ENCODE results near the gene KLK1. TPM values are rescaled to one million over a fixed set of nuclear protein-coding genes. Genes with fewer than 3 reads are reported as not detected.
"Not testable (repeated sequence)": the region's sequence is repeated elsewhere in the genome, so short reads cannot be mapped to it uniquely, and the experiment has no call there.

KLK1 gene
- total and polyA plus RNA-seq, 12 donors: 1.1 to 26.5 (median 2.4) TPM; not detected in 3

DNA sequence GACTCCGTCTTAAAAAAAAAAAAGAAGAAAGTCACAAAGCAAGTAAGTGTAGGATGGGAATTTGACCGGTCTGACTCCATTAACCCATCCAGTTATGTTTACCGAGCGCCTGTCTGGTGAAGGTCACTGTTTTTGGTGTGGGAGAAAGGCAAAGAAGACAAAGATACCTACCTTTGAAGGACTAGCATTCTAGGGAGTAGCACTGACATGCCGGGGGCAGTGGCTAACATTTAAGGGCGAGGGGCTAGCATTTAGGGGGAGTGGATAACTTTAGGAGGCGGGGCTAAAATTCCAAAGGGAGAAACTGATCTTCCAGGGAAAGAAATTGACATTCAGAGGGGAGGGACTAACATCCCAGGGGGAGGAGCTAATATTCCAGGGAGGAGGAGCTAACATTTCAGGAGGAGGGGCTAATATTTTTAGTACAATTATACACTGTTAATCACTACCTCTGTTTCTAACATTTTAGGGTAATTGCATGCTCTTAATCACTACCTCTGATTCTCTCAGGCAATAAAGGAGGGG lies 44.6 kb downstream of the KLK1 start:
- 46 to 64% (median 56%) methylated on average over 7 of the region's 7 CpGs for WGBS, 4 donors
- DNase-seq: no peak
- no peaks in the 10 kb centered on the region for H3K36me3 ChIP-seq (replicated peaks in 1 of 2)
- H3K4me1 ChIP-seq (replicated peaks in 1 of 2): no peaks in the 10 kb centered on the region
- peaks cover 55% of the 10 kb centered on the region for H3K27me3 ChIP-seq
- TF ChIP-seq, protein P1, sequence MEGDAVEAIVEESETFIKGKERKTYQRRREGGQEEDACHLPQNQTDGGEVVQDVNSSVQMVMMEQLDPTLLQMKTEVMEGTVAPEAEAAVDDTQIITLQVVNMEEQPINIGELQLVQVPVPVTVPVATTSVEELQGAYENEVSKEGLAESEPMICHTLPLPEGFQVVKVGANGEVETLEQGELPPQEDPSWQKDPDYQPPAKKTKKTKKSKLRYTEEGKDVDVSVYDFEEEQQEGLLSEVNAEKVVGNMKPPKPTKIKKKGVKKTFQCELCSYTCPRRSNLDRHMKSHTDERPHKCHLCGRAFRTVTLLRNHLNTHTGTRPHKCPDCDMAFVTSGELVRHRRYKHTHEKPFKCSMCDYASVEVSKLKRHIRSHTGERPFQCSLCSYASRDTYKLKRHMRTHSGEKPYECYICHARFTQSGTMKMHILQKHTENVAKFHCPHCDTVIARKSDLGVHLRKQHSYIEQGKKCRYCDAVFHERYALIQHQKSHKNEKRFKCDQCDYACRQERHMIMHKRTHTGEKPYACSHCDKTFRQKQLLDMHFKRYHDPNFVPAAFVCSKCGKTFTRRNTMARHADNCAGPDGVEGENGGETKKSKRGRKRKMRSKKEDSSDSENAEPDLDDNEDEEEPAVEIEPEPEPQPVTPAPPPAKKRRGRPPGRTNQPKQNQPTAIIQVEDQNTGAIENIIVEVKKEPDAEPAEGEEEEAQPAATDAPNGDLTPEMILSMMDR (IDR thresholded peaks at IDR 0.05): no peak
- no peak for TF ChIP-seq POLR2A (IDR thresholded peaks at IDR 0.05)
- H3K27ac ChIP-seq: no peak overlapping the region
- intact Hi-C loops (cut with DNase I): loop anchor here in 1 of 2 donors (5.0 kb wide), 1 partner anchor 242 kb away; no protein-coding TSS in a partner anchor
- H3K4me3 ChIP-seq: no peak overlapping the region
- H3K9me3 ChIP-seq (replicated peaks in 1 of 3): no peaks in the 10 kb centered on the region

DNA sequence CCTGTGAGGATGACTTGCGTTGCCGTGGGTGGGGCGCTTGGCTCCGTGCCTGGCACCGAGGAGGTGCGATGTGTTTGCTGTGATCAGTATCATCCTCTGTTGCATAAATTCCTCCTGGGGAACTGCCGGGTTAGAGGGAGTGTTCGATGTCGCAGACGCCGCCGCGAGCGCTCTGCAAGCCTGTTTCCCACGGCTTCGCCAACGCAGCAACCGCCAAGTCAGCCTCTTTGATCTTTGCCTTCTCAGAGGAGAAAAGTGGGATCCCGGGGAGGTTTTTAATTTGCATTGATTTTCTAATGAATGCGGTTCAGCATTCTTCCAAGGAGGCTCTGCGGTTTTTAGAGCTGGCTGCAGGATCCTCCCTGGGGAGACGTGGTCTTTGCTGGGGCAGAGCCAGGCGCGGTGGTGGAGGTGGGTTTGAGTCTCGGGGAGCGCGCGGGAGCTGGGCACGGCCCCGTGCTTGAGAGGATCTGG lies 45.7 kb downstream of the KLK1 start:
- Histone ChIP-seq H3K27ac (no peak overlapping the region), H3K9me3 (replicated peaks in 1 of 3) (no peaks in the 10 kb centered on the region), H3K4me1 (replicated peaks in 1 of 2) (no peaks in the 10 kb centered on the region), H3K36me3 (replicated peaks in 1 of 2) (no peaks in the 10 kb centered on the region), H3K27me3 (peaks cover 55% of the 10 kb centered on the region), H3K4me3 (no peak overlapping the region)
- DNase-seq: no peak
- 0 to 8% (median 3%) methylated on average over 6 to 30 of the region's 30 CpGs for WGBS, 4 donors
- no peak for TF ChIP-seq POLR2A (IDR thresholded peaks at IDR 0.05)
- TF ChIP-seq, protein P1 (IDR thresholded peaks at IDR 0.05): no peak
- intact Hi-C loops (cut with DNase I): loop anchor here in 1 of 2 donors (5.0 kb wide), 1 partner anchor 241 kb away; no protein-coding TSS in a partner anchor

DNA sequence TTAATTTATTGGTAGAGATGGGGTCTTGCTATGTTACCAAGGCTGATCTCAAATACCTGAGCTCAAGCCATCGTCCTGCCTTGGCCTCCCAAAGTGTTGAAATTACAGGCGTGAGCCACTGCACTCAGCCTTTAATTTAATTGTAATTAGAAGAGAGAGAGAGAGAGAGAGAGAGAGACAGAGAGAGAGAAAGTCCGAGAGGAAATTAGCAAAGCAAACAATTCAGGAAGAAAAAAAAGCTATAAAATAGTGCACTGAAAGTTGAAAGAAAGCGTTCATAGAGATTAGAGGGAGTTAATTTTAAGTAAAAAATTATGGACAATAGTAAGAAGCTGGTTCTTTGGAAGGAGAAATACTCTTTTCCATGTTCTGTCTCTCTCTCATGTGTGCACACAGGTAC lies 46.3 kb downstream of the KLK1 start:
- intact Hi-C loops (cut with DNase I): loop anchor here in 1 of 2 donors (5.0 kb wide), 1 partner anchor 240 kb away; no protein-coding TSS in a partner anchor

DNA sequence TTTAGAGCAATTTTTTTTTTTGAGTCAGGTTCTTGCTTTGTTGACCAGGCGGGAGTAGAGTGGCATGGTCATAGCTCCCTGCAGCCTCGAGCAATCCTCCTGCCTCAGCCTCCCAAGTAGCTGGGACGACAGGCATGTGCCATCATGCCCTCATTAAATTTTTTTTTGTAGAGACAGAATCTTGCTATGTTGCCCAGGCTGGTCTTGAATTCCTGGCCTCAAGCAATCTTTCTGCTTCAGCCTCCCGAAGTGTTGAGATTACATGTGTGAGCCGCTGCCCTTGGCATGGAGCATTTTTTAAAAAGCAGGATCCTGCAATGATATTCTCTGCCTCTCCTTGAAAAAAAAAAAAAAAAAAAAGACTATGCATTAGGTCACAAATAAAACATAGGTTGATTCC lies 47.5 kb downstream of the KLK1 start:
- intact Hi-C loops (cut with DNase I): loop anchor here in 1 of 2 donors (5.0 kb wide), 1 partner anchor 239 kb away; no protein-coding TSS in a partner anchor
- WGBS, 4 donors: 78 to 83% (median 80%) methylated on average over 5 of the region's 5 CpGs
- peaks cover 51% of the 10 kb centered on the region for H3K27me3 ChIP-seq

More for the DNA sequence above, 46.3 kb downstream of the KLK1 start:
- DNase-seq: no peak
- no peaks in the 10 kb centered on the region for H3K4me1 ChIP-seq (replicated peaks in 1 of 2)
- no peak overlapping the region for H3K27ac ChIP-seq
- H3K27me3 ChIP-seq: peaks cover 55% of the 10 kb centered on the region
- no peaks in the 10 kb centered on the region for H3K9me3 ChIP-seq (replicated peaks in 1 of 3)
- H3K36me3 ChIP-seq (replicated peaks in 1 of 2): no peaks in the 10 kb centered on the region
- TF ChIP-seq, protein P1 (IDR thresholded peaks at IDR 0.05): no peak
- no peak for TF ChIP-seq POLR2A (IDR thresholded peaks at IDR 0.05)
- H3K4me3 ChIP-seq: no peak overlapping the region
- WGBS, 4 donors: 49 to 57% (median 54%) methylated on average over 4 of the region's 4 CpGs

DNA sequence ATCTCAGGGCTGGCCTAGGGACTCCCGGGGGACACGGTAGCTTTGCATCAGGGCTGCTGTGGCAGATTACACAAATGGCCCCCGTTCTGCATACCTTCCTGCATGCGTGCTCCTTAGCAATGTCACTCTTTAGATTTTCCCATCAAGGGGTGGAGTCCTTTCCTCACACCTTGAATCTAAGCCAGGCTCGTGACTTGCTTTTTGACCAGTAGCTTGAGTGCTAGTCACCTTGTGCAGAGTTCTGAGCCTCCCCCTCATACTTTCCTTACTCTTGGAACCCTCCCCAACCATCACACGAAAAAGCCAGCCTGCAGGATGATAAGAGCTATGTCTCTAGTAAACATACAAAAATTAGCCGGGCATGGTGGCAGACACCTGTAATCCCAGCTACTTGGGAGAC lies 50.1 kb downstream of the KLK1 start:
- intact Hi-C loops (cut with DNase I); H3K4me3 ChIP-seq; H3K4me1 ChIP-seq (replicated peaks in 1 of 2); H3K36me3 ChIP-seq (replicated peaks in 1 of 2); DNase-seq; H3K9me3 ChIP-seq (replicated peaks in 1 of 3); H3K27ac ChIP-seq: not testable (repeated sequence)
- H3K27me3 ChIP-seq: peaks cover 32% of the 10 kb centered on the region
- 49 to 74% (median 64%) methylated on average over 3 to 7 of the region's 7 CpGs for WGBS, 4 donors

More for the DNA sequence above, 47.5 kb downstream of the KLK1 start:
- Histone ChIP-seq H3K27ac (no peak overlapping the region), H3K9me3 (replicated peaks in 1 of 3) (no peaks in the 10 kb centered on the region), H3K36me3 (replicated peaks in 1 of 2) (no peaks in the 10 kb centered on the region), H3K4me1 (replicated peaks in 1 of 2) (no peaks in the 10 kb centered on the region), H3K4me3 (no peak overlapping the region)
- no peak for TF ChIP-seq POLR2A (IDR thresholded peaks at IDR 0.05)
- TF ChIP-seq, protein P1 (IDR thresholded peaks at IDR 0.05): no peak
- no peak for DNase-seq

DNA sequence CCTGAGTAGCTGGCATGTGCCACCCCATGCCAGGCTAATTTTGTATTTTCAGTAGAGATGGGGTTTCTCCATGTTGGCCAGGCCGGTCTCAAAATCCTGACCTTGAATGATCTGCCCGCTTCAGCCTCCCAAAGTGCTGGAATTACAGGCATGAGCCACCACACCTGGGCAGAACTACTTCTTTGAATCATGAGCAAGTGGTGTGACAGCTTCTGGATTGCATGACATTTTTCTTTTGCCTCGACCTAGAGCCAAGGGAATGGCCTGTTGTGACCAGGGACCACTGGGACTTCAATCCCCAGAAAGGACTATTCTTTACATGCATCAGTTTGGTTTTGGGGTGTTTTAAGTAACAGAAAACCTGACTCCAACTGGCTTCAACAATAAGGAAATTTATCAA lies 50.7 kb downstream of the KLK1 start:
- intact Hi-C loops (cut with DNase I); H3K9me3 ChIP-seq (replicated peaks in 1 of 3); H3K27ac ChIP-seq; DNase-seq; H3K4me3 ChIP-seq; H3K36me3 ChIP-seq (replicated peaks in 1 of 2); H3K4me1 ChIP-seq (replicated peaks in 1 of 2): not testable (repeated sequence)
- 78 to 94% (median 80%) methylated on average over 2 to 3 of the region's 3 CpGs for WGBS, 4 donors
- H3K27me3 ChIP-seq: peaks cover 26% of the 10 kb centered on the region

All from adrenal gland (tissue), 12 donors.